COLO829 (cell line): ENCODE results near the gene CHST8.
"Not testable (repeated sequence)": the region's sequence is repeated elsewhere in the genome, so short reads cannot be mapped to it uniquely, and the experiment has no call there.

Experiments
- DNase-seq: peaks from one replicate; pipeline ENCODE4 v3.0.0; 2012; ENCODE audit warnings: low spot score

Gene CHST8

GRCh38 chr19:33618363-33618762 lies 3.4 kb upstream of the CHST8 start:
- DNase-seq = not testable (repeated sequence)

- no peak for DNase-seq
Observed at GRCh38 chr19:33618884-33619283, 2.9 kb upstream of the CHST8 start.

GRCh38 chr19:33620611-33621010 lies 1.1 kb upstream of the CHST8 start:
- no peak for DNase-seq

GRCh38 chr19:33621065-33621785 lies 528 bp upstream of the CHST8 start:
- DNase-seq = no peak

GRCh38 chr19:33622505-33622808 lies 704 bp downstream of the CHST8 start:
- DNase-seq = no peak

GRCh38 chr19:33622809-33623511 lies 1.2 kb downstream of the CHST8 start:
- no peak for DNase-seq

- DNase-seq = no peak
Observed at GRCh38 chr19:33624586-33624985, 2.8 kb downstream of the CHST8 start.

- DNase-seq = no peak
Observed at GRCh38 chr19:33627526-33627925, 5.8 kb downstream of the CHST8 start.

GRCh38 chr19:33627962-33628839 lies 6.4 kb downstream of the CHST8 start:
- no peak for DNase-seq

- DNase-seq = no peak
Observed at GRCh38 chr19:33628921-33629825, 7.4 kb downstream of the CHST8 start.

GRCh38 chr19:33629826-33630375 lies 8.1 kb downstream of the CHST8 start:
- no peak for DNase-seq

GRCh38 chr19:33630880-33631608 lies 9.3 kb downstream of the CHST8 start:
- DNase-seq = no peak

GRCh38 chr19:33631609-33631973 lies 9.8 kb downstream of the CHST8 start:
- no peak for DNase-seq

GRCh38 chr19:33634361-33635091 lies 12.8 kb downstream of the CHST8 start:
- DNase-seq = no peak

GRCh38 chr19:33638167-33639034 lies 16.6 kb downstream of the CHST8 start:
- DNase-seq = no peak

- no peak for DNase-seq
Observed at GRCh38 chr19:33639035-33639681, 17.4 kb downstream of the CHST8 start.

GRCh38 chr19:33640773-33641172 lies 19.0 kb downstream of the CHST8 start:
- DNase-seq = no peak

GRCh38 chr19:33641261-33641660 lies 19.5 kb downstream of the CHST8 start:
- DNase-seq = no peak
